Measurements from ENCODE around the gene ZNF544. TPM values are rescaled to one million over a fixed set of nuclear protein-coding genes. Genes with fewer than 3 reads are reported as not detected.

ZNF544 gene
- polyA plus RNA-seq, 1 experiment, result 26.4 TPM

GRCh38 chr19:58284199-58284598 lies 55.5 kb downstream of the ZNF544 start:
- Histone ChIP-seq H3K27me3 (ENCODE audit: control insufficient read depth, insufficient read depth, low read length) (no peaks in the 10 kb centered on the region), H3K4me3 (ENCODE audit: low read depth, low read length) (no peak overlapping the region), H3K9me3 (ENCODE audit: control insufficient read depth, insufficient read depth, low read length) (peaks cover 45% of the 10 kb centered on the region), H3K27ac (ENCODE audit: low read depth, low read length) (no peak overlapping the region)
- TF ChIP-seq CTCF (IDR thresholded peaks at IDR 0.05; ENCODE audit: low read depth, low read length), result no peak
- ChIA-PET CTCF (no interaction called here), POLR2A (no interaction called here)
- no peak for DNase-seq (ENCODE audit: low read depth, low spot score)

- ChIA-PET CTCF (no interaction called here), POLR2A (no interaction called here)
- Histone ChIP-seq H3K4me3 (ENCODE audit: low read depth, low read length) (no peak overlapping the region), H3K27me3 (ENCODE audit: control insufficient read depth, insufficient read depth, low read length) (no peaks in the 10 kb centered on the region), H3K27ac (ENCODE audit: low read depth, low read length) (no peak overlapping the region), H3K9me3 (ENCODE audit: control insufficient read depth, insufficient read depth, low read length) (peaks cover 78% of the 10 kb centered on the region)
- no peak for DNase-seq (ENCODE audit: low read depth, low spot score)
- no peak for TF ChIP-seq CTCF (IDR thresholded peaks at IDR 0.05; ENCODE audit: low read depth, low read length)
Measured at GRCh38 chr19:58291943-58292342, 63.2 kb downstream of the ZNF544 start.

- DNase-seq (ENCODE audit: low read depth, low spot score), result no peak
- Histone ChIP-seq H3K27me3 (ENCODE audit: control insufficient read depth, insufficient read depth, low read length) (no peaks in the 10 kb centered on the region), H3K4me3 (ENCODE audit: low read depth, low read length) (no peak overlapping the region), H3K9me3 (ENCODE audit: control insufficient read depth, insufficient read depth, low read length) (peaks cover 93% of the 10 kb centered on the region), H3K27ac (ENCODE audit: low read depth, low read length) (no peak overlapping the region)
- ChIA-PET POLR2A (no interaction called here), CTCF (no interaction called here)
- no peak for TF ChIP-seq CTCF (IDR thresholded peaks at IDR 0.05; ENCODE audit: low read depth, low read length)
Measured at GRCh38 chr19:58294743-58295374, 66.1 kb downstream of the ZNF544 start.

- Histone ChIP-seq H3K9me3 (ENCODE audit: control insufficient read depth, insufficient read depth, low read length) (peaks cover 83% of the 10 kb centered on the region), H3K27me3 (ENCODE audit: control insufficient read depth, insufficient read depth, low read length) (no peaks in the 10 kb centered on the region), H3K4me3 (ENCODE audit: low read depth, low read length) (no peak overlapping the region), H3K27ac (ENCODE audit: low read depth, low read length) (no peak overlapping the region)
- POLR2A ChIA-PET, result no interaction called here
- CTCF ChIA-PET, result interaction anchor here (0.6 kb wide), 1 partner anchor 930 kb away, joined by 4 read pairs; no protein-coding TSS in a partner anchor
- no peak for DNase-seq (ENCODE audit: low read depth, low spot score)
- no peak for TF ChIP-seq CTCF (IDR thresholded peaks at IDR 0.05; ENCODE audit: low read depth, low read length)
Measured at GRCh38 chr19:58296104-58296503, 67.4 kb downstream of the ZNF544 start.

- no peak for DNase-seq (ENCODE audit: low read depth, low spot score)
- no peak for TF ChIP-seq CTCF (IDR thresholded peaks at IDR 0.05; ENCODE audit: low read depth, low read length)
- Histone ChIP-seq H3K9me3 (ENCODE audit: control insufficient read depth, insufficient read depth, low read length) (peaks cover 46% of the 10 kb centered on the region), H3K27me3 (ENCODE audit: control insufficient read depth, insufficient read depth, low read length) (no peaks in the 10 kb centered on the region), H3K4me3 (ENCODE audit: low read depth, low read length) (no peak overlapping the region), H3K27ac (ENCODE audit: low read depth, low read length) (no peak overlapping the region)
- ChIA-PET CTCF (no interaction called here), POLR2A (interaction anchor here (0.9 kb wide), 1 partner anchor 22 kb away, joined by 3 read pairs; the partner anchor contains the start of gene ZNF8)
Measured at GRCh38 chr19:58300620-58301019, 71.9 kb downstream of the ZNF544 start.

Data from AG04450 (cell line).